ENCODE data around the gene FALEC.
"Not testable (repeated sequence)": the region's sequence is repeated elsewhere in the genome, so short reads cannot be mapped to it uniquely, and the experiment has no call there.

FALEC gene

DNA sequence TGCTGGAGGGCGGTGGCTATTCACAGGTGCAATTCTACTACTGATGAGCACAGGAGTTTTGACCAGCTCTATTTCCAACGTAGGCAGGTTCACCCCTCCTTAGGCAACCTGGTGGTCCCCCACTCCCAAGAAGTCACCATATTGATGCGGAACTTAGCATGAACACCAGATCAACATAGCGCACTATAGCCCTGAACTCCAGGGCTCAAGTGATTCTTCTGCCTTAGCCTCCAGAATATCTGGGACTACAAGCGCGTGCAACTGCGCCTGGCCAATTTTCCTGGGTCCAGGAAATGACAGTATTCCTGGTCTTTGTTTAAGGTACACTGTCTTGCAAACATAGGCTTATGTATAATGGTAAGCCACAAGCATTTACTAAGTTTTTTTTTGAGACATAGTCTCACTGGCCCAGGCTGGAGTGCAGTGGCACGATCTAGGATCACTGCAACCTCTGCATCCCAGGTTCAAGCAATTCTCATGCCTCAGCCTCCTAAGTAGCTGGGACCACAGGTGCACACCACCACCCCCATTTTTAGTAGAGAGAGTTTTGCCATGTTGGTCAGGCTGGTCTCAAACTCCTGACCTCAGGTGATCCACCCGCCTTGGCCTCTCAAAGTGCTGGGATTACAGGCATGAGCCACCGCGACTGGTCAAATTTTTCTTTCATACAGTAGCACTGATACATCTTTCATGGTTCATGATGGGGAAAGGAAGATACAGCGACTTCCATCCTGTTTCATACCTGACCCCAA is 51.2 kb downstream of the FALEC start:
- Histone ChIP-seq H3K27ac (ENCODE audit: low read depth, low read length) (peak overlapping the region; percentile 100), H3K36me3 (ENCODE audit: insufficient read depth, low read length) (no peaks in the 10 kb centered on the region), H3K79me2 (ENCODE audit: control insufficient read depth, insufficient read depth, low read length, unreplicated experiment) (peaks cover 23% of the 10 kb centered on the region), H3K4me1 (ENCODE audit: control insufficient read depth, insufficient read depth, low read length, unreplicated experiment) (peaks cover 82% of the 10 kb centered on the region), H3K27me3 (ENCODE audit: insufficient read depth, low read length) (no peaks in the 10 kb centered on the region), H3K4me3 (ENCODE audit: low read depth, low read length) (peak overlapping the region; percentile 61), H2AFZ (ENCODE audit: low read length, unreplicated experiment) (no peak overlapping the region)

DNA sequence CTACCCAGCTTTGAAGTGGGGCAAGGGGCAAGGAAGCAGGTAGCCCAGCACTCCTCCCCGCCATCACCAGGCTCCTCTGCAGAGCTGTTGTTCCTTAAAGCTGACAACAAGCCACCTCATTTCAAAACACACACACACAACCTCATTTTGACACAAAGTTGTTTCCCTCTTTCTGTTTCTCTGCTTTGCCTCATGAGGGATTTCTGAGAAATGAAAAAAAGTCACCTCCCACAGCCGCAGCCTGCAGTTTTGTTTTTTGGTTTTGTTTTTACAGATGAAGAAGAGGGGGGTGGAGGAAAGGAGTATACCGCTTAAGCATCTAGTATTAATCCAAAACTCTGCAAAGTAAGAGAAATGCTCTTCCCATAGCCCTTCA is 51.8 kb downstream of the FALEC start:
- peak overlapping the region; percentile 61 for H3K4me3 ChIP-seq (ENCODE audit: low read depth, low read length)
- H3K79me2 ChIP-seq (ENCODE audit: control insufficient read depth, insufficient read depth, low read length, unreplicated experiment): peaks cover 23% of the 10 kb centered on the region
- no peaks in the 10 kb centered on the region for H3K27me3 ChIP-seq (ENCODE audit: insufficient read depth, low read length)
- H3K27ac ChIP-seq (ENCODE audit: low read depth, low read length): peak overlapping the region; percentile 100
- H2AFZ ChIP-seq (ENCODE audit: low read length, unreplicated experiment): no peak overlapping the region
- H3K36me3 ChIP-seq (ENCODE audit: insufficient read depth, low read length): no peaks in the 10 kb centered on the region
- H3K4me1 ChIP-seq (ENCODE audit: control insufficient read depth, insufficient read depth, low read length, unreplicated experiment): peaks cover 77% of the 10 kb centered on the region

GRCh38 chr1:150567717-150568593 is 52.4 kb downstream of the FALEC start:
- Histone ChIP-seq H3K36me3 (ENCODE audit: insufficient read depth, low read length) (peaks cover 6% of the 10 kb centered on the region), H2AFZ (ENCODE audit: low read length, unreplicated experiment) (no peak overlapping the region), H3K27me3 (ENCODE audit: insufficient read depth, low read length) (no peaks in the 10 kb centered on the region), H3K27ac (ENCODE audit: low read depth, low read length) (peak overlapping the region; percentile 100), H3K79me2 (ENCODE audit: control insufficient read depth, insufficient read depth, low read length, unreplicated experiment) (peaks cover 24% of the 10 kb centered on the region), H3K4me1 (ENCODE audit: control insufficient read depth, insufficient read depth, low read length, unreplicated experiment) (peaks cover 76% of the 10 kb centered on the region), H3K4me3 (ENCODE audit: low read depth, low read length) (peak overlapping the region; percentile 61)

- Histone ChIP-seq H3K79me2 (ENCODE audit: control insufficient read depth, insufficient read depth, low read length, unreplicated experiment) (peaks cover 31% of the 10 kb centered on the region), H3K27me3 (ENCODE audit: insufficient read depth, low read length) (no peaks in the 10 kb centered on the region), H3K36me3 (ENCODE audit: insufficient read depth, low read length) (peaks cover 11% of the 10 kb centered on the region), H3K4me1 (ENCODE audit: control insufficient read depth, insufficient read depth, low read length, unreplicated experiment) (peaks cover 76% of the 10 kb centered on the region), H3K27ac (ENCODE audit: low read depth, low read length) (peak overlapping the region; percentile 100), H3K4me3 (ENCODE audit: low read depth, low read length) (peak overlapping the region; percentile 61), H2AFZ (ENCODE audit: low read length, unreplicated experiment) (no peak overlapping the region)
Measured at GRCh38 chr1:150568594-150568966, 53.0 kb downstream of the FALEC start.

- H2AFZ ChIP-seq (ENCODE audit: low read length, unreplicated experiment): no peak overlapping the region
- peak overlapping the region; percentile 32 for H3K4me3 ChIP-seq (ENCODE audit: low read depth, low read length)
- peaks cover 56% of the 10 kb centered on the region for H3K79me2 ChIP-seq (ENCODE audit: control insufficient read depth, insufficient read depth, low read length, unreplicated experiment)
- H3K4me1 ChIP-seq (ENCODE audit: control insufficient read depth, insufficient read depth, low read length, unreplicated experiment): peaks cover 56% of the 10 kb centered on the region
- peak overlapping the region; percentile 100 for H3K27ac ChIP-seq (ENCODE audit: low read depth, low read length)
- no peaks in the 10 kb centered on the region for H3K27me3 ChIP-seq (ENCODE audit: insufficient read depth, low read length)
- H3K36me3 ChIP-seq (ENCODE audit: insufficient read depth, low read length): peaks cover 51% of the 10 kb centered on the region
Measured at GRCh38 chr1:150572918-150573647, 57.5 kb downstream of the FALEC start.

- H3K4me3 ChIP-seq (ENCODE audit: low read depth, low read length): peak overlapping the region; percentile 32
- peaks cover 62% of the 10 kb centered on the region for H3K79me2 ChIP-seq (ENCODE audit: control insufficient read depth, insufficient read depth, low read length, unreplicated experiment)
- H3K27me3 ChIP-seq (ENCODE audit: insufficient read depth, low read length); H2AFZ ChIP-seq (ENCODE audit: low read length, unreplicated experiment): not testable (repeated sequence)
- peaks cover 50% of the 10 kb centered on the region for H3K4me1 ChIP-seq (ENCODE audit: control insufficient read depth, insufficient read depth, low read length, unreplicated experiment)
- H3K27ac ChIP-seq (ENCODE audit: low read depth, low read length): peak overlapping the region; percentile 100
- peaks cover 57% of the 10 kb centered on the region for H3K36me3 ChIP-seq (ENCODE audit: insufficient read depth, low read length)
Measured at GRCh38 chr1:150573648-150574071, 58.1 kb downstream of the FALEC start.

DNA sequence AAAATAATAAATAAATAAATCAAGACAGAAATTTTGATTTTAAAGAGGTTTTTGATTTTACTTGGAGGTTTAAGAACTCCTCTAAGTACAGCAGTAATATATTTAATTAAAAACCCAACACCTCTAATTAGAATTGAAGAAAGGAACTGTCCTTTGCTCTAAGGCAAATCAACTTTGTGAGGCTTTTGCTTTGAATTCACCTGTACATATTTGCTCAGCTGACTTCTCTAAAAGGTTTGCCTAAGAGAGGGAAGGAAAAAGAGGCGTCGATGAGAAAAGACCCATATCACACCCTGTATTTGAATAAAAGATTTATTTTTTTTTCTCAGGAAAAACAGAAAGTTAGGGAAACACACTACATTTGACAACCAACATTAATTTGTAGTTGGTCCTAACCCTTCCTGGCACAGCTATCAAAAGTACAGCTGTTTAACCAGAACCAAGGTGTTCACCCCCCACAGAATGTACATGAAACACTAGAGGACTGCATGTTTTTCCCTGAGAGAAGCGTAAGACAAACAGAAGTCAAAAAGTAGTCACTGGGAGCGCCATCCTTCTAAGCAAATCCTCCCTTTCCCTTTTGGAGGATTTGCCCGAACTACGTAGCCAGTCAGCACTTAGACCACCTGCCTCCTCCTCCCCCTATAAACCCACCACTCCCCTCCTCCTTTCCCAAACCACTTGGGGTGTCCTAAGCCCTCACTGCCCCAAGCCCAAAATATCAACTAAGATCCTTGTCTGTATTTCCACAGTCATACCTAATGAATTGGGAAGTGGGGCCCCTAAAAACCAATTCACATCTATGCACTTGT is 58.9 kb downstream of the FALEC start:
- H3K27me3 ChIP-seq (ENCODE audit: insufficient read depth, low read length): no peaks in the 10 kb centered on the region
- peaks cover 69% of the 10 kb centered on the region for H3K79me2 ChIP-seq (ENCODE audit: control insufficient read depth, insufficient read depth, low read length, unreplicated experiment)
- peaks cover 44% of the 10 kb centered on the region for H3K4me1 ChIP-seq (ENCODE audit: control insufficient read depth, insufficient read depth, low read length, unreplicated experiment)
- peak overlapping the region; percentile 97 for H3K4me3 ChIP-seq (ENCODE audit: low read depth, low read length)
- H2AFZ ChIP-seq (ENCODE audit: low read length, unreplicated experiment): no peak overlapping the region
- peak overlapping the region; percentile 100 for H3K27ac ChIP-seq (ENCODE audit: low read depth, low read length)
- H3K36me3 ChIP-seq (ENCODE audit: insufficient read depth, low read length): peaks cover 63% of the 10 kb centered on the region

- Histone ChIP-seq H3K36me3 (ENCODE audit: insufficient read depth, low read length) (peaks cover 63% of the 10 kb centered on the region), H3K4me1 (ENCODE audit: control insufficient read depth, insufficient read depth, low read length, unreplicated experiment) (peaks cover 39% of the 10 kb centered on the region), H3K27ac (ENCODE audit: low read depth, low read length) (peak overlapping the region; percentile 100)
Measured at GRCh38 chr1:150575072-150575489, 59.5 kb downstream of the FALEC start.

GRCh38 chr1:150575518-150576366 is 60.2 kb downstream of the FALEC start:
- H3K27ac ChIP-seq (ENCODE audit: low read depth, low read length): peak overlapping the region; percentile 100
- peaks cover 38% of the 10 kb centered on the region for H3K4me1 ChIP-seq (ENCODE audit: control insufficient read depth, insufficient read depth, low read length, unreplicated experiment)
- H2AFZ ChIP-seq (ENCODE audit: low read length, unreplicated experiment): no peak overlapping the region
- H3K27me3 ChIP-seq (ENCODE audit: insufficient read depth, low read length): no peaks in the 10 kb centered on the region
- peaks cover 63% of the 10 kb centered on the region for H3K36me3 ChIP-seq (ENCODE audit: insufficient read depth, low read length)
- peak overlapping the region; percentile 97 for H3K4me3 ChIP-seq (ENCODE audit: low read depth, low read length)
- peaks cover 75% of the 10 kb centered on the region for H3K79me2 ChIP-seq (ENCODE audit: control insufficient read depth, insufficient read depth, low read length, unreplicated experiment)

More at GRCh38 chr1:150575072-150575489, 59.5 kb downstream of the FALEC start:
- peaks cover 73% of the 10 kb centered on the region for H3K79me2 ChIP-seq (ENCODE audit: control insufficient read depth, insufficient read depth, low read length, unreplicated experiment)
- H2AFZ ChIP-seq (ENCODE audit: low read length, unreplicated experiment): no peak overlapping the region
- peak overlapping the region; percentile 97 for H3K4me3 ChIP-seq (ENCODE audit: low read depth, low read length)
- no peaks in the 10 kb centered on the region for H3K27me3 ChIP-seq (ENCODE audit: insufficient read depth, low read length)

All from ACC112 (cell line).